Ishikawa (cell line): Measurements from ENCODE around the gene KLK2.

Experiments used
- CEBPB ChIP-seq: IDR thresholded peaks from 2 replicates; pipeline ENCODE4 v1.6.1; 2012
- CREB1 ChIP-seq: IDR thresholded peaks from 2 replicates; pipeline ENCODE4 v1.6.1; 2012; ENCODE audit warnings: low read depth
- EGR1 ChIP-seq: IDR thresholded peaks from 2 replicates; pipeline ENCODE4 v1.6.1; 2012
- EP300 ChIP-seq: IDR thresholded peaks from 2 replicates; pipeline ENCODE4 v1.6.1; 2012; ENCODE audit warnings: borderline replicate concordance
- FOXM1 ChIP-seq: IDR thresholded peaks from 2 replicates; pipeline ENCODE4 v1.6.1; 2012; ENCODE audit warnings: low read depth, borderline replicate concordance
- MAX ChIP-seq: IDR thresholded peaks from 2 replicates; pipeline ENCODE4 v1.6.1; 2012
- NFIC ChIP-seq: IDR thresholded peaks from 2 replicates; pipeline ENCODE4 v1.6.1; 2012
- RAD21 ChIP-seq: IDR thresholded peaks from 2 replicates; pipeline ENCODE4 v1.6.1; 2012; ENCODE audit warnings: low read depth
- REST ChIP-seq: IDR thresholded peaks from 2 replicates; pipeline ENCODE4 v1.6.1; 2012; ENCODE audit warnings: low read depth, mild to moderate bottlenecking
- TAF1 ChIP-seq: IDR thresholded peaks from 2 replicates; pipeline ENCODE4 v1.6.1; 2012; ENCODE audit warnings: low read depth, mild to moderate bottlenecking
- TCF12 ChIP-seq: IDR thresholded peaks from 2 replicates; pipeline ENCODE4 v1.6.1; 2012; ENCODE audit warnings: low read depth
- TEAD4 ChIP-seq: IDR thresholded peaks from 2 replicates; pipeline ENCODE4 v1.6.1; 2012
- USF1 ChIP-seq: IDR thresholded peaks from 2 replicates; pipeline ENCODE4 v1.6.1; 2012
- YY1 ChIP-seq: IDR thresholded peaks from 2 replicates; pipeline ENCODE4 v1.6.1; 2012; ENCODE audit warnings: low read depth
- ZBTB7A ChIP-seq: IDR thresholded peaks from 2 replicates; pipeline ENCODE4 v1.6.1; 2012; ENCODE audit warnings: low read depth

Gene KLK2

GRCh38 chr19:50832666-50833065 is 40.6 kb upstream of the KLK2 start:
- no peak for TF ChIP-seq CEBPB
- no peak for TF ChIP-seq YY1
- no peak for TF ChIP-seq EGR1
- no peak for TF ChIP-seq RAD21
- TF ChIP-seq TEAD4: no peak
- no peak for TF ChIP-seq REST
- no peak for TF ChIP-seq NFIC
- no peak for TF ChIP-seq CREB1
- TF ChIP-seq ZBTB7A: no peak

- no peak for TF ChIP-seq NFIC
- TF ChIP-seq YY1: no peak
- no peak for TF ChIP-seq MAX
- no peak for TF ChIP-seq TEAD4
- no peak for TF ChIP-seq TCF12
- TF ChIP-seq ZBTB7A: no peak
- TF ChIP-seq TAF1: no peak
- no peak for TF ChIP-seq CREB1
- TF ChIP-seq EGR1: no peak
- no peak for TF ChIP-seq CEBPB
- no peak for TF ChIP-seq REST
- TF ChIP-seq EP300: no peak
- TF ChIP-seq FOXM1: no peak
- TF ChIP-seq RAD21: no peak
- no peak for TF ChIP-seq USF1
These were observed 40.0 kb upstream of the KLK2 start, which contains the start of gene KLK15 for GRCh38 chr19:50833117-50833801. Gene KLK15 (minus strand): TSS chr19:50833574. CDS start chr19:50831492, 2,082 bp downstream.

- TF ChIP-seq USF1: no peak
- no peak for TF ChIP-seq EGR1
- TF ChIP-seq MAX: no peak
- no peak for TF ChIP-seq TCF12
- TF ChIP-seq NFIC: no peak
- no peak for TF ChIP-seq YY1
- no peak for TF ChIP-seq CREB1
- TF ChIP-seq RAD21: no peak
- no peak for TF ChIP-seq EP300
- no peak for TF ChIP-seq TAF1
- TF ChIP-seq TEAD4: no peak
- TF ChIP-seq FOXM1: no peak
These were observed 39.5 kb upstream of the KLK2 start for GRCh38 chr19:50833802-50834167.

GRCh38 chr19:50835103-50835784 is 38.0 kb upstream of the KLK2 start:
- TF ChIP-seq EP300: no peak
- no peak for TF ChIP-seq ZBTB7A
- TF ChIP-seq EGR1: no peak
- no peak for TF ChIP-seq MAX
- no peak for TF ChIP-seq TEAD4
- TF ChIP-seq CEBPB: no peak
- TF ChIP-seq TCF12: no peak
- TF ChIP-seq USF1: no peak
- TF ChIP-seq FOXM1: no peak
